GM18507 (cell line): ENCODE measurements around the gene ABCG2.
A peak's percentile ranks its signal among the peaks of the same experiment; 100 is the strongest.

Experiments used
- DNase-seq: peaks from one replicate; pipeline ENCODE4 v3.0.0; 2011; ENCODE audit warnings: low read depth; ENCODE audit not compliant: insufficient read length; ENCODE audit errors: extremely low spot score
- FAIRE-seq: peaks from 2 replicates; lab custom pipeline; 2011; peaks lifted over from hg19 to GRCh38; lab: Jason Lieb, UNC

ABCG2 gene

DNA sequence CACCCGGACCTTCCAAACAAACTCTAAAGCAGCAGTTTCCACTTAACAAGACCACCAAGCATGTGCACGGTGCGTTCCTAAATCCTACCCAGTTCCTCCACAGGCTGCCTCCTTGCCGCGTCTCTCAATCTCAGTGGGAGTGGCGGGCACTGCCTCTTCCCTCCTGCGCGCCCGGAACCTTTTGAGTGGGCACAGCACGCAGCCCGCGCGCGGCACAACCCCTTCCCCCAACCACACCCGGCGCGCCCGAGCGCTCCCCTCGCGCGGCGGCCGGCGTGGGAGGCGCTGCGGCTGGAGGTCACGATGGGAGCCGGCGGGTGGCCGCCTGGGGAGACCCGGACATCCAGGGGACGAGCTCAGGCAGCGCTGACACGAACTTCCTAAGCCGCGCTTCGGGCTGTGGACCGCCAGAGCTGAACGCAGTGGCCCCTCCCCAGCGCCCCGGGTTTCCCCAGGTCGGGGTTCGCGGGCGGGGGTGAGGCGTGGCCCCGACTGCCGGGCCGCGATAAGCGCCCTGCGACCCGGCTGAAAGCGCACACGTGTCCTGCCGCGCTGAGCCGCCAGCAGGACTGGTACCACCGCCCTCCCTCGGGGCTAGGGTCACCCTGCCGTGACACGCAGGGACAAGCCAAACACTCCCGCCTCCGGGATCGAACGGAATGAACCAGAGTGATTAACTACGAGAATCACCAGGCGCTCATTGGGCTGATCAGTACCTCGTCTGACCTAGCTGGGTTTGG is at the start of gene ABCG2:
Gene ABCG2 (minus strand): TSS at position 151 of the 740 bp plus-strand sequence. CDS start 18,644 bp downstream, outside the sequence.
- peak; percentile 4 for DNase-seq
- FAIRE-seq: no peak

DNA sequence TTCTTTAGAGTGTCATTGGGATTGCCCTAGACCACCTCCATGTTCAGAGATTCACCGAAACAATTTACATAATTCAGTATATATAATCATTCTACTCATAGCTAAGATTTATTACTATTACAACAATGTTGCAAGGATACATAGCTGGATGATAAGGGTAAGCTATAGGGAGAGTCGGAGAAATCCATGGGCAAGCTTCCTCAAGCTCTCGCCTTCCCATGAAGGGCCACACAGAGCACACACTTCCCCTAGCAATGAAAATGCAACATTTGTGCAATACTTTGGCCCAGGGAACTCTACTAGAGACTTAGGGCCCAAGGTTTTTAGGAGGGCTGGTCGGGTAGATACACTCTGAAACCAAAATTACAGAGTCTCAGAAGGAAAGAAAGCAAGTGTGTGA is 49.7 kb upstream of the ABCG2 start:
- FAIRE-seq: no peak
- DNase-seq: no peak

GRCh38 chr4:88207171-88207570 is 48.7 kb upstream of the ABCG2 start:
- DNase-seq (no peak), FAIRE-seq (no peak)

- DNase-seq: no peak
- no peak for FAIRE-seq
Observed at GRCh38 chr4:88204882-88205281, 46.4 kb upstream of the ABCG2 start.

DNA sequence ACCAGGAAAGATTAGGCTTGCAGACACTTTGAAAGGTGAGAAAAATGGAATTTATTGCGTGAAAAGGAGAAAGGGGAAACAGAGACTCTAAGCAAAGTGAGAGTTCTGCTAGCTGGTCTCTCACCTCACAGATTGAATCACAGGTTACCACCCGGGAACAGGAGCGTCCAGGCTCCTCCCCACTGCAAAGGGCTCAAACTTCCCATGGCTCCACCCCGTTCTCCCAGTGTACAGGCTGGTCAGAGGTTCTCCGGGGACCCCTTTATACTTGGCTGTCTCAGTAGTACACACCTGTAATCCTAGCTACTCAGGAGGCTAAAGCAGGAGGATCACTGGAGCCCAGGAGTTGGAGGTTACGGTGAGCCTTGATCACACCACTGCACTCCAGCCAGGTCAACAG is 44.0 kb upstream of the ABCG2 start:
- no peak for DNase-seq
- no peak for FAIRE-seq

DNA sequence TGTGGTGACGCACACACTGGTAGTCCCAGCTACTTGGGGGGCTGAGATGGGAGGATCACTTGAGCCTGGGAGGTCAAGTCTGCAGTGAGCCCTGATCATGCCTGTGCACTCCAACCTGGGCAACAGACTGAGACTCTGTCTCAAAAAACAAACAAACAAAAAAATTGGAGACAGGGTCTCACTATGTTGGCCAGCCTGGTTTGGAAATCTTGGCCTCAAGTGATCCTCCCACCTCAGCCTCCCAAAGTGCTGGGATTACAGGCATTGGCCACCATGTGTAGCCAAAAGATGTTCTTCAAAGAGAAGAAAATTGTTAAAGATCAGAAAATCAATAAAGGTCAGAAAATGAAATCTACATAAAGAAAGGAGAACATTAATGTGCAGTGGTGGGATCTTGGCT is 41.7 kb upstream of the ABCG2 start:
- no peak for FAIRE-seq
- no peak for DNase-seq

DNA sequence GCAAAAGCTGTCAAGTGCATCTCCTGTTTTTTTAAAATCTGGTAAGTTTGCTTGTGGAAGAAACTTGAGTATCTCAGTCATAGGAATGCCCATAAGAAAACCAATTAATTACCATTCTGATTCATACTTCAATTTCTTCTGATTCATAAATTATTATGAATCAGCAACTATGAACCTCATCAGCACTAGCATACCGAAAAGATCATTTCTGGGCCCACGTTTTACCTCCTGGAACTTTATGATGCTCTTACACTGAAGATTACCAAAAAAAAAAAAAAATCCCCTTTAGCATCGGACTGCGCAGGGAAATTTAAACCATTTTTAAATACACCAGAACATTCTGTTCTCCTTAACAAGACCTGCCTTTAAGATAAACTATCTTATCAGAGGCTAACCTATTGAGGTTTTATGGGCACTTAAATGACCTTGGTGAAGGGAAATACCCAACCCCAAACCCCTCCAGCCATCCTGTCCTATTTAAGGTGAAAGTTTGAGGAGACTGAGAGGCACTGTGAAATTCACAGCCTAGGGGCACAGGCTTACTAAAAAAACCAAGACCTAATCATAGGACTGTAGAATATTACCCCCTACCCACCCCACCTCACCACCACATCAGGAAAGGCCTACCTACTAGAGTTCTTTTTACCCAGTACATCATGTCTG is 38.2 kb upstream of the ABCG2 start:
- DNase-seq (no peak), FAIRE-seq (no peak)

- DNase-seq (no peak), FAIRE-seq (no peak)
Observed at GRCh38 chr4:88196013-88196365, 37.5 kb upstream of the ABCG2 start.

DNA sequence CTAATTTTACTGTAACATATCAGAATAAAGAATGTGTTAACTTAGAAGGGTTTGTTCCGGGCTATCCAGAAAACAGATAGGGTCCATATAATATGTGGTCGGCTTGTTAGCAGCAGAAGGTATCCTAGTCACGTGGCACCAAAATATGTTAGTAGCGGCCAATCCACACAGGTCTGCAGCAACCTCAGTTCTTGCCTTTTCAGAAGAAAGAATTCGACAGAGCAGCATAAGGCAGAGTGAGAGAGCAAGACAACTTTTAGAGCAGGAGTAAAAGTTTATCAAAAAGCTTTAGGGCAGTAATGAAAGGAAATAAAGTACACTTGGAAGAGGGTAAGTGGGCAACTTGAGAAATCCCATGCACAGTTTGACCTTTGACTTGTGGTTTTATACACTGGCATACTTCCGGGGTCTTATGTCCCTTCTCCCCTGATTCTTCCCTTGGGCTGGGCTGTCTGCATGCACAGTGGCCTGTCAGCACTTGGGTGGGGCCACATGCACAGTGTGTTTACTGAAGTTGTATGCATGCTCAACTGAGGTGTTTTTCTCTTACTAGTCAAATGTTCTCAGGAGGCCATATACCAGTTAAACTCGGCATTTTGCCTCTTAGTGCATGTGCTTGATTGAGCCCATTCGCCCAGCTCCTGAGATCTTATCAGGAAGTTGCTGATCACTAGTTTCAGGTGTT is 37.0 kb upstream of the ABCG2 start:
- DNase-seq: no peak
- FAIRE-seq: no peak

- FAIRE-seq (no peak), DNase-seq (no peak)
Observed at GRCh38 chr4:88191404-88191803, 33.0 kb upstream of the ABCG2 start.

GRCh38 chr4:88189881-88190585 is 31.6 kb upstream of the ABCG2 start:
- no peak for FAIRE-seq
- DNase-seq: no peak

DNA sequence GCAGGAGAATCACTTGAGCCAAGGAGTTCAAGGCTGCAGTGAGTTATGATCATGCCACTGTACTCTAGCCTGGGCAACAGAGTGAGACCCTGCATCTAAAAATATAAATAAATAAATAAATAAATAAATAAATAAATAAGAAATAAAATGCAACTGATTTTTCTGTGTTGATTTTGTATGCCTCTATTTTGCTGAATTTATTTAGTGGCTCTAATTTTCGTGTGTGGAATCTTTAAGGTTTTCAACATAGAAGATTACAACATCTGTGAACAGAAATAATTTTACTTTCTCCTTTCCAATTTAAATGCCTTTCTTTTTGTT is 30.9 kb upstream of the ABCG2 start:
- FAIRE-seq: no peak
- DNase-seq: no peak

DNA sequence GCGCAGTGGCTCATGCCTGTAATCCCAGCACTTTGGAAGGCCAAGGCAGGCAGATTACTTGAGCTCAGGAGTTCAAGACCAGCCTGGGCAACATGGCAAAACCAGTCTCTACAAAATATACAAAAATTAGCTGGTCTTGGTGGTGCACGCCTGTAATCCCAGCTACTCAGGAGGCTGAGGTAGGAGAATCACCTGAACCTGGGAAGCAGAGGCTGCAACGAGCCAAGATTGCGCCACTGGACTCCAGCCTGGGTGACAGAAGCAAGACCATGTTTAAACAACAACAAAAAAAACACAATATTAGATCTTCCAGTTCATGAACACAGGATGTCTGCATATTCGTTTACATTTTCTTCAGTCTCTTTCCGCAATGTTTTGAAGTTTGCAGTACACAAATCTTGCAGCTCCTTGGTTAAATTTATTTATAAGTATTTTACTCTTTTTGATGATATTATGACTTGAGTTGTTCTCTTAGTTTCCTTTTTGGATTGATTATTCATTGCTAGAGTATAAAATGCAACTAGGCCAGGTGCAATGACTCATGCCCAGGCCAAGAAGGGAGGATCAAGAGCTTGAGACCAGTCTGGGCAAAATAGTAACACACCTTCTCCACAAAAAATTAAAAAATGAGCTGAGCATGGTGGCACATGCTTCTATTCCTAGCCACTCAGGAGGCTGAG is 30.4 kb upstream of the ABCG2 start:
- FAIRE-seq (no peak), DNase-seq (no peak)

DNA sequence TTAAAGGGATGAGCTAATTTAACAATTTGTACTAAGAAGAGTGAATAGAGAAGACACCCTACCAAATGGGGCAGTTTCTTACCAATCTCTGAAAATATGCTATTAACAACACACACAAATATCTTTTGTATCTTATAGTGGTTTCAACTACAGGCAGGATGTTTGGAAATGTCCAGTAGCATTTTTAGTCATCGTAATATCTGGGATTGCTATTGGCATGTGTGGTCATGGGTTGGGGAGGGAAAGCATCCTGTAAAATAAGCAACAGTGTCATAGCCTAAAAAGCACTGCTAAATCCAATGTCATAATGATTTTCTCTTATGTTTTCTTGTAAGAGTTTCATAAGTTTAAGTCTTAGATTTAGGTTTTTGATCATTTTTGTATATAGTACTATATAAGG is 29.3 kb upstream of the ABCG2 start:
- no peak for DNase-seq
- no peak for FAIRE-seq

DNA sequence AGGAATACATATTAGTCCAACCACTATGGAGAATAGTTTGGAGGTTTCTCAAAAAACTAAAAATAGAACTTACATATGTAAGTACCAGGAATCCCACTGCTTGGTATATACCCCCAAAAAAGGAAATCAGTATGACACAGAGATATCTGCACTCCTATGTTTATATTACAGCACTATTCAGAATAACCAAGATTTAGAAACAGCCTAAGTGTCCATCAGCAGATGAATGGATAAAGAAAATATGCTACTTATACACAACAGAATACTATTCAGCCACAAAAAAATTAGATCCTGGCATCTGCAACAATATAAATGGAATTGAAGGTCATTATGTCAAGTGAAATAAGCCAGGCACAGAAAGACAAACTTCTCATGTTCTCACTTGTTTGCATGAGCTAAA is 27.5 kb upstream of the ABCG2 start:
- FAIRE-seq: no peak
- DNase-seq: no peak

DNA sequence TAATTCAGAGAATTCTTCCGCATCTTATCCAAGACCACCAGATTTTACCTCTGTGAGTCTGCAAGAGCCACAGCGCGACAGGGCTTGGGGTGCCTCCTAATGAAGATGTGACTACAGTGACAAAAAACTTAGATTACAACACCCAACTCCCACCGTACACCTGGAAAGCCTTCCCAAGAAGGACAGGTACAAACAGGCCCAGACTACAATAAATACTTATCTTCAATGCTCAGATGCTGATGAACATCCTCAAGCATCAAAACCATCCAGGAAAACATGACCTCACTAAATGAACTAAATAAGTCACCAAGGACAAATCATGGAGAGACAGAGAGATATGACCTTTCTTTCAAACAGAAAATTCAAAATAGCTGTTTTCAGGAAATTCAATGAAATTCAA is 20.8 kb upstream of the ABCG2 start:
- FAIRE-seq: no peak

DNA sequence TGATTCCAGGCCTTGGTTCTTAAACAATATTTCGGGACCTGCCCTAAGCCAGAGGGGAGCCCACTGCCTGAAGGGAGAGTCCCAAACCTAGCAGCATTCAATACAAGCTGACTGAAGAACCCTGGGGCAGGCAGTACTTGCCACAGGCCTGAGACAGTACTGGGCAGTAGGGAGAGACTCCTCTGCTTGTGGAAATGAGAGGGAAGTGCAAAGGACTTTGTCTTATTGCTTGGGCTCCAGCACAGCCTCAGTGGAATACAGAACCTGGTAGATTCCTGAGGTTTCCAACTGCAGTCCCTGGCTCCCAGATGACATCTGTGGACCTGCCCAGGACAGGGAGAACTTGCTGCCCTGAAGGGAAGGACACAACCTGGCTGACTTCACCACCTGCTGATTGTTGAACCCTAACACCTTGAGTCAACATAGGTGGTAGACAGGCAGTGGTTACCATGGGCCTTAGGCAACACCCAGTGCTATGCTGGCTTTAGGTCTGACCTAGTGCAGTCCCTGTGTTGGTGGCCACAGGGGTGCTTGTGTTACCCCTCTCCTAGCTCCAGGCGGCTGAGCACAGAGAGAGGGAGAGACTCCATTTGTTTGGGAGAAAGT is 20.3 kb upstream of the ABCG2 start:
- FAIRE-seq (no peak), DNase-seq (no peak)

More for the DNA sequence above, 20.8 kb upstream of the ABCG2 start:
- no peak for DNase-seq

DNA sequence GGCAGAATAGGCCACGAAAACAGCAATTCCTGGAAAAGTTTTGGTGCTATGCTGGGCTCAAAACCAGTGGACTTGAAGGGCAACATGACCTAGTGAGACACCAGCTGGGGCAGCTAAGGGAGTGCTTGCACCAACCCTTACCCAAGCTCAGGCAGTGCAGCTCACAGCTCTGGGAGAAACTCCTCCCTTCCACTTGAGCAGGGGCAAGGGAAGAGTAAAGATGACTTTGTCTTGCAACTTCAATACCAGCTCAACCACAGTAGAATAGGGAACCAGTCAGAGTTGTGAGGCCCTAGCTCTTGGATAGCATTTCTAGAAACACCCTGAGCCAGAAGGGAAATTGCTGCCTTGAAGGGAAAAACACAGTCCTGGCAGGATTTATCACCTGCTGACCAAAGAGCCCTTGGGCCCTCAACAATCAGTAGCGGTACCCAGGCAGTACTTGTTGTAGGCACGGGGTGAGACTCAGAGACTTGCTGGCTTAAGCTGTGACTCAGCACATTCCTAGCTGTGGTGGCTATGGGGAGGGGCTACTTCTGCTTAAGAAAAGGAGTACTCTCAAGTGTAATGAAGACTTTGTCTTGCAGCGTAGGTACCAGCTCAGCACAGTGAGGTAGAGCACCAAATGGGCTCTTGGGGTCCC is 19.7 kb upstream of the ABCG2 start:
- DNase-seq: no peak
- FAIRE-seq: no peak

DNA sequence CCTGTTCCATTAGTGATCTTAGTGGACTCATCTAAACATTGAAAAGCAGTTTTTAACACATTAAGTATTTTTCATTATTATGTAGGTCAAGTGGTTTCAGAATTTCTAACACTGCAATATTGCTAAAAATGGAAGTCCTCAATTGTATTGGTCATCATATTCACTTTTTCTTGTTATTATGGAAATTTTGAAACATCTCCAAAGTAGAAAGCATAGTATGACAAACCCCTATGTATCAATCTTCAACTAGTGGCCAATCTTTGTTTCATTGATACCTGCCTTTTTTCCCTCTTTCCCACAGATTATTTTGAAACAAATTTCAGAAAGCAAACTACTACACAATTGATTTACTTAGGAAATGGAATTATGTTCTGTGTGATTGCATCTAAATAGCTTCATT is 14.5 kb upstream of the ABCG2 start:
- DNase-seq: no peak
- no peak for FAIRE-seq
